GM21723 (cell line): Measurements from ENCODE around the gene GSTO1.
A peak's percentile ranks its signal among the peaks of the same experiment; 100 is the strongest.
"Not testable (repeated sequence)": the region's sequence is repeated elsewhere in the genome, so short reads cannot be mapped to it uniquely, and the experiment has no call there.

Experiments
- ATAC-seq: cut with Tn5 transposase; IDR thresholded peaks from one replicate; pipeline ENCODE4 v1.9.1; 2021; ENCODE audit warnings: mild to moderate bottlenecking, moderate library complexity; ENCODE audit not compliant: unreplicated experiment

GSTO1 gene

GRCh38 chr10:104254493-104255310, at the start of gene GSTO1:
Gene GSTO1 (plus strand): TSS chr10:104254892. CDS start chr10:104254929, 37 bp downstream.
- peak; percentile 82 for ATAC-seq

- ATAC-seq, result no peak
Observed at GRCh38 chr10:104208730-104209129, 46.0 kb upstream of the GSTO1 start.

- no peak for ATAC-seq
Observed at GRCh38 chr10:104209575-104210198, 45.0 kb upstream of the GSTO1 start.

- ATAC-seq, result no peak
Observed at GRCh38 chr10:104216631-104217030, 38.1 kb upstream of the GSTO1 start.

- ATAC-seq, result no peak
Observed at GRCh38 chr10:104218751-104219150, 35.9 kb upstream of the GSTO1 start.

- no peak for ATAC-seq
Observed at GRCh38 chr10:104220522-104220921, 34.2 kb upstream of the GSTO1 start.

GRCh38 chr10:104223304-104223703, 31.4 kb upstream of the GSTO1 start:
- no peak for ATAC-seq

- ATAC-seq, result no peak
Observed at GRCh38 chr10:104230490-104230889, 24.2 kb upstream of the GSTO1 start.

GRCh38 chr10:104231784-104232612, 22.7 kb upstream of the GSTO1 start, which contains the start of gene CFAP43:
Gene CFAP43 (minus strand): TSS chr10:104232364. CDS start chr10:104232246, 118 bp downstream.
- ATAC-seq, result peak; percentile 100

- ATAC-seq, result no peak
Observed at GRCh38 chr10:104232613-104233102, 22.0 kb upstream of the GSTO1 start.

- no peak for ATAC-seq
Observed at GRCh38 chr10:104233817-104234216, 20.9 kb upstream of the GSTO1 start.

GRCh38 chr10:104234934-104235333, 19.8 kb upstream of the GSTO1 start:
- no peak for ATAC-seq

GRCh38 chr10:104235801-104236200, 18.9 kb upstream of the GSTO1 start:
- ATAC-seq, result no peak

- no peak for ATAC-seq
Observed at GRCh38 chr10:104240078-104240477, 14.6 kb upstream of the GSTO1 start.

GRCh38 chr10:104242545-104242944, 12.1 kb upstream of the GSTO1 start:
- ATAC-seq, result no peak

- not testable (repeated sequence) for ATAC-seq
Observed at GRCh38 chr10:104243009-104243408, 11.7 kb upstream of the GSTO1 start.

- no peak for ATAC-seq
Observed at GRCh38 chr10:104243512-104243911, 11.2 kb upstream of the GSTO1 start.

GRCh38 chr10:104245066-104245632, 9.5 kb upstream of the GSTO1 start:
- ATAC-seq, result no peak

GRCh38 chr10:104246976-104247375, 7.7 kb upstream of the GSTO1 start:
- ATAC-seq, result no peak

- ATAC-seq, result no peak
Observed at GRCh38 chr10:104247513-104248146, 7.1 kb upstream of the GSTO1 start.
